Fibroblast of skin of right biceps (primary cell): Measurements from ENCODE around the gene MPHOSPH10.
"Not testable (repeated sequence)": the region's sequence is repeated elsewhere in the genome, so short reads cannot be mapped to it uniquely, and the experiment has no call there.

Experiments
- DNase-seq: peaks from one replicate; pipeline ENCODE4 v3.0.0-alpha.2; 2013

The MPHOSPH10 gene

DNA sequence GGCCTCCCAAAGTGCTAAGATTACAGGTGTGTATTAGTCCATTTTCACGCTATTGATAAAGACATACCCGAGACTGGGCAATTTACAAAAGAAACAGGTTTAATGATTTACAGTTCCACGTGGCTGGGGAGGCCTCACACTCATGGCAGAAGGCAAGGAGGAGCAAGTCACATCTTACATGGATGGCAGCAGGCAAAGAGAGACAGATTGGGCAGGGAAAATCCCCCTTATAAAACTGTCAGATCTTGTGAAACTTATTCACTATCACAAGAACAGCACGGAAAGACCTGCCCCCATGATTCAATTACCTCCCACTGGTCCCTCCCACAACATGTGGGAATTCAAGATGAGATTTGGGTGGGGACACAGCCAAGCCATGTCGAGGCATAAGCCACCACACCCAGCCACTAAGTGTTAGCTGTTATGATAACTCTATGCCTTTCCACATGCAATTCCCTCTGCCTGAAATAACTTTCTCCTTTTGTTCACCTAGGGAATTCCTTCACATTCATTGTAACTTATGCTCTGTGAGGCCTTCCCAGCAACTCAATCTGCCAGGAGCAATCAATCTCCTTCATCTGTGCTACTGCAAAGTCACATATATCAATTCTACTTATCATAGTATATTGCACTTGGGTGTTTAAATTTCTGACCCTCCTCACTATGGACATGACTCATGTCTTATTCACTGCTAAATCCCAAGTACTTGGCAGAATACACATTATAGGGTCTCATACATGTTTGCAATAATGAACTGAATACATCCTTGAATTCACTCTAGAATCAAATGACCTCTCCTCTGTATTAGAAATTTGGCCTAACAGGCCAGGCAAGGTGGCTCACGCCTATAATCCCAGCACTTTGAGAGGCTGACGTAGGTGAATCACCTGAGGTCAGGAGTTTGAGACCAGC lies 7.8 kb upstream of the MPHOSPH10 start:
- peak; percentile 24 for DNase-seq

DNA sequence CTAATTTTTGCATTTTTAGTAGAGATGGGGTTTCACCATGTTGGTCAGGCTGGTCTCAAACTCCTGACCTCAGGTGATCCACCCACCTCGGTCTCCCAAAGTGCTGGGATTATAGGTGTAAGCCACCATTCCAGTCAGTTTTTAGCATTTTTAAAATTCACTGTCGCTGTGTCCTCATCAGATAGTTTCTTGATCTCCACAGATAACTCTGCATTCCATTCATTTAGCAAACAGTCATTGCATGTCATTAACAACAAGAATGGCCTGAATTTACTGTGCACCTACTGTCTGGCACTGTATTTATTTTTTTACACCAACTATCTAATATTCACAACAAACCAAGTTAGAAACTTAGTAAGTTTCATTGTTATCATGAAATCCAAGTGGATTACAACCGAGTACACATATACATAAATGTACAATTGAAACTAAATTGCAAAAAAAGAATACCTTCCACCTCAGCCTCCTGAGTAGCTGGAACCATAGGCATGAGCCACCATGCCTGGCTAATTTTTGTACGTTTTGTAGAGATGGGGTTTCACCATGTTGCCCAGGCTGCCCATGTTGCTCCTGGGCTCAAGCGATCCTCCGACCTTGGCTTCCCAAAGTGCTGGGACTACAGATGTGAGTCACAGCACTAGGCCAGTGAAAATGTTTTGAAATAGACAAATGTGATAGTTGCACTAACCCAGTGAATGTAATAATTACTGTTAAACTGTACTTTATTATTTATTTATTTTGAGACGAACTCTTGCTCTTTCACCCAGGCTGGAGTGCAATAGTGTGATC lies 4.7 kb upstream of the MPHOSPH10 start:
- no peak for DNase-seq

DNA sequence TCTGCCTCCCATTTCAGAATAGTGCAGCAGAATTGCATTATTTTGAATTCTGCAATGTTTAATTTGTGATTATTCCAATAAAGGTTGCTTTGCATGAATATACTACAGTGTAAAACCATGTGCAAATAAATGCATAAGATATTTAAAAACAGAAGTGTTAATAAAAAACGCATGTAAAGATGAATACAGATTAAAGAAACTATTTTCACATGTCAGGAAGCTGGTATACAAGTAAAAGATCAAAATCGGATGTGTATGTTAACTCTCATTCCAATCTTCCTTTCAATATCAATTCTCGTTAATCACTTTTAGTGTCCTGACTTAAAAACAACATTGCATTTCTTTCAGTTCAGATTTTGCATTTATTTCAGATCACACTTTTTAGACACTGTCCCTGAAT lies 3.5 kb upstream of the MPHOSPH10 start:
- DNase-seq: no peak

DNA sequence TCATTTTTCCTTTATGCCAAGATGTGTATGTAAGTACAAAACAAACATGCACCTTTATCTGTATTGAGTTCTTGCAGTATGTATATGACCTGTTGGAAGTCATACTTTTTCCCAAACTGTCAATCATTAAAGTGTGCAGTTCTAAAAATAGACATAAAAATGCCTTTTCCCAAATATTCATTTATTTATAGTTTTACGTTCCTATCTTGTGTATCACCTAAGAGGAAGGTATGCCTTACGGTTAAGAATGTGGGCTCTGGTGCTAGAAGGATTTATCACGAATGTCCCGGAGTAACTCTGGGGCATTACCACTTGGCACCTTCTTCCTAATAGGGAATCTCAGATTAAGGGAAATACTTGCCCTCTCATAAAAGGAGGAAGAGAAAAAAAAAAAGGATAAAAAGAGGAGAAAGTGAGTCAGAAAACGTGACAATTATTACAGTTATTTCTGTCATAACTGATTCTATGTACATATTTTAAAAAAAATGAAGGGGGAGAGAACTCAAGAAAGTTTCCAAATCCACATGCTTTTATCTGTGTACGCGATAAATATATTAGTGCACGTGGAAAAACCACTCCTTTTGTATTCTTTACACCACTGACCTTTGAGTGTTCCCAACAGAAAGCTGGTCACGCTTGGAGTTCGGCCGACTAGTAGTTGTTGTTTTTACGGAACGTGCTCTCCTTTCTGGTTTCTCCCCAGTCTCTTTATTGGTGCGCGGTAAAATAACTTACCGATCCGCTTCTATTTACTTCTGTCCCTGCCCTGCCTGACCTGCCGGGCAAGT lies 1.1 kb upstream of the MPHOSPH10 start:
- DNase-seq: peak; percentile 45

DNA sequence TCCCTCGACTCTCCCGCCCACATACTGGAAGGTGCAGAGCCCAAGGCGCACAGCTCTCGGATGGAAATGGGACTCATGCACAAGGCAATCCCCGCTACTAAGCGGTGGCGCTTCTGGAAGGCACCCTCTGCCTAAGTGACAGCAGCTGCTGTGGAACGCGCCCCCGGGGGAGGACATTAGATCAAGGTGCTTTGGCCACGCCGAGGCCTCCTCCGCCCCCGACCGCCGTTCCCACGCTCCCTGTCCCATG lies 607 bp upstream of the MPHOSPH10 start:
- DNase-seq: no peak

DNA sequence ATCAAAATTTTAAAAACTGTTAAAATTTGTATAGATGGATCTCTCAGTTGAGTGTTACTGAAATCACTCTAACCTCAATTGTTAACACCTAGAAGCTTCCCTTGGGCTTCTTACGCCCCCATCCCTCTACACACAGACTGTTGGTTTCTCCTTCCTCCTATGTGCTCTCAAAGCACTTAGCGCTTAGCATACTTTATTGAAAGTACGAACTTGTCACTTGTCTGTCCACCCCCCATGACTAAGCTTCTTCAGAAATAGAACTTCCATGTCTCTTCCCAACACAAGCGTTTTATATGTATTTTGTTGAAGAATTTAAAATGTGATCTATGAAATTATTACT lies 441 bp downstream of the MPHOSPH10 start:
- peak; percentile 11 for DNase-seq

DNA sequence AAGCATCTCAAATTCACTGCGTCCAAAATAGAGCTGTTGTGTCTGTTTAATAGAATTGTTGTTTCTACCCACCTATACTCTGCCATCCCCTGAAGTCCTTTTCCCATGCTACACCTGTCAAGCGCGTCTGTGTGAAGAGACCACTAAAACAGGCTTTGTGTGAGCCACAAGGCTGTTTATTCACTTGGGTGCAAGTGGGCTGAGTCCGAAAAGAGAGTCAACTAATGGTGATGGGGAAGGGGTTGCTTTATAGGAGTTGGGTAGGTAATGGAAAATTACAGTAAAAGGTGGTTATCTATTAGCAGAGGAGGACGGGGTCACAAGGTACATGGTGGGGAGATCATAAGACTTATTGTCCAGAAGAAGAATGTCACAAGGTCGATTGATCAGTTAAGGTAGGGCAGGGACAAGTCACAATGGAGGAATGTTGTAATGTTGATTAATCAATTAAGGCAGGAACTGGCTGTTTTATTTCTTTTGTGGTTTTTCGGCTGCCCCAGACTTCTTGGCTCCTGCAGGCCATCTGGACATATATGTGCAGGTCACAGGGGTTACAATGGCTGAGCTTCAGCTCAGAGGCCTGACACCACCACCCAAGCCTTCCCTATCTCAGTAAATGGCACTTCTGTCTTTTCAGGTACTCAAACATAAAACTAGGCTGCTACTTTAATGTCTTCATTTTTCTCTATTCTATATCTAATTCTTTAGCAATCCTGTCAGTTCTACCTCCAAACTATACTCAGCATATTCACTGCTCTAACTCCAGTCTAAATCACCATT lies 1.1 kb downstream of the MPHOSPH10 start:
- not testable (repeated sequence) for DNase-seq

DNA sequence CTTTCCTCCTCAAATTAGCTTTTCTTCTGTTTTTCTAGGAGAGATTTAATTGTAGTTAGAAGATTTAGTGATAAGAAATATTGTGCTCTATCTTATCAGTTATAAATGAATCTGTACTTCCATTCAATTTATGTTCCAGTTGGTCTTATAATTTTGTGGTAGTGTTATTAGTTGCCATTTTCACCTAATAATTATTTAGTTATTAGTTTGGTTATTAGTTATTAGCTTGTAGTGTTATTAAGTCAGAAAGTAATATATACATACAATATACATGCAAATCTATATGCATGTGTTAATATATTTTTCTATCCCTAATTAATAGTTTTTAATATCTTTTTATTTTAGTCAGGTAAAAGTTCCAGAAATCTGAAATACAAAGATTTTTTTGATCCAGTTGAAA lies 3.2 kb downstream of the MPHOSPH10 start:
- no peak for DNase-seq

DNA sequence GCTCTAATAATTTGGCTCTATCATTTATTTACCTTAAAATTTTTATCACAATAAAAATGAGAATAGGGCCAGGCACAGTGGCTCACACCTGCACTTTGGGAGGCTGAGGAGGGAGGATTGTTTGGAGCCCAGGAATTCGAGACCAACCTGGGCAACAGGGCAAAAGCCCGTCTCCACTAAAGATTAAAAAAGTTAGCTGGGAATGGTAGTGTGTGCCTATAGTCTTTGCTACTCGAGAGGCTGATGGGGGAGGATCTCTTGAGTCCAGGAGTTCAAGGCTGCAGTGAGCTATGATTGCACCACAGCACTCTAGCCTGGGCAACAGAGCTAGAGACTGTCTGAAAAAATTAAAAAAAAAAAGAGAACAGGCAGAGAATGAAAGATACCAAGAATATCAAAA lies 5.7 kb downstream of the MPHOSPH10 start:
- no peak for DNase-seq

DNA sequence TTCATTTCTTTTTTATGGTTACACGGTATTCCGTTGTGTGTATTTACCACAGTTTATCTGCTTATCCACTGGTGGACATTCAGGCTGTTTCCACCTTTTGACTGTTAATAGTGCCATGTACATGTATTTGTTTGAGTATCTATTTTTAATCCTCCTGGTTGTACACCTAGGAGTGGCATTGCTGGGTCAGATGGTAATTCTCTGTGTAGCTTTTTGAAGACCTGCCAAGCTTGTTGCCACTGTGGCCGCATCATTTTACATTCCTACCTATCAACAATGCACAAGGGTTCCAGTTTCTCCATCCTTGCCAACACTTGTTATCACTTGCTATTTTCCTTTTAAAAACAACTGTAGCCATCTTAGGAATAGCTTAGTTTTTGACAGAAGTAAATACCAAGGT lies 13.3 kb downstream of the MPHOSPH10 start:
- no peak for DNase-seq

DNA sequence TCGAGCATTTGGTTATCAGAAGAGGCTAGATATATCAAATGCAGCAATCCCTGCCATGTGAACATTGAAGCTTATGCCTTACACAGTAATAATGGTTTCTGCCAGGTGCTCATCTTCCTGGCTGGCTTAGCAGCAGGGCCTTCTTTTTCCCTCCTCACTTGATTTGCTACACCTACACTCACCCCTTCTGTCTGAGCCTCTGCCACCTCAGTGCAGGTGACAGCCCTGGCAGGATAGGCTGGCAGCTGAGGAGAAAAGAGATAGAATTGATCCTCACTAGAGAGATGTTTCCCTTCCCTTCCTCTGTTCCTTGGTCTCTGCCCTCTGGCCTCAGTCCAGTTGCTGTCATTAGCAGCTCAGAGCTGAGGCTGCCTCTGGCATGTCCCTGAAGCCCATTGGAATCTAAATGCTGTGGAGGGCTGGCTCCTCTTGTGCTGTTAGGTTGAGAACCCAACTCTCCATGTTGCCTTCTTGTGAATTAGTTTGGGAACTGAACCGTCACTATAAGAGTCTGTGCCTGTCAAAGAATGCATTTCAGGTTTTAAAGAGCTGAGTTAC lies 18.2 kb downstream of the MPHOSPH10 start:
- DNase-seq: no peak

DNA sequence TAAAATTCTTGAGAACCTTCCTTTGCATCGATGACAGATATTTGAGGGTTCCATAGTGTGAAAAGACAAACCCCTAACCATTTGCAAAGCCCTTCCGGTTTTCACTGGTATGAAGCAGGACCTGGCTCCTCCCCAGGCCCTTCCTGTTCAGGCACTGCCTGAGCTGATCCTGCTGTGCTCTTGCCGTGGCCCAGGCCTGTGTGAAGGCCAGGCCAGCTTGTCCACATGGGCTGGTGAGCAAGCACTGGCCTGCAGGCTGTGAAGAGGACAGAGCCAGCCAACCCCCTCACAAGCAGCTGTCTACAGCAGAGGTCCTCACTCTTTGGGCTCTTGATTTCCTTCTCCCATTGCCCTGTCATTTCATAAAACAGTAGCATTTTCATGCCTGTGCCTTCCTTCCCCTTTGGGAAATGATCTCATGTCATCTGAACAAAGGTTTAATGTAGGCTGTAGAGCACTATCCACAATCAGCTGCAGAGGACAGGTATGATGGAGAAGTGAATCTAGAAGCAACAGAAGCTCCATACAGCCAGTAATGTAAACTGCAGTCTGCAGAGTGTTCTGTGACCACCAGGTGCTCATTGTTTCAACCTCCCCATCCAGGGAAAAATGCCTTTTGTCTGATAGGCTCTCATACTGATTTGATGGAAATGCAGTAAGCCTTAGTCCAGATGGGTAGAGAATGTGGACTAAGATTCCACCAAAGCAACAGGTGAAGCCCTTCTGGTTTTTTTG lies 19.8 kb downstream of the MPHOSPH10 start:
- DNase-seq: no peak

DNA sequence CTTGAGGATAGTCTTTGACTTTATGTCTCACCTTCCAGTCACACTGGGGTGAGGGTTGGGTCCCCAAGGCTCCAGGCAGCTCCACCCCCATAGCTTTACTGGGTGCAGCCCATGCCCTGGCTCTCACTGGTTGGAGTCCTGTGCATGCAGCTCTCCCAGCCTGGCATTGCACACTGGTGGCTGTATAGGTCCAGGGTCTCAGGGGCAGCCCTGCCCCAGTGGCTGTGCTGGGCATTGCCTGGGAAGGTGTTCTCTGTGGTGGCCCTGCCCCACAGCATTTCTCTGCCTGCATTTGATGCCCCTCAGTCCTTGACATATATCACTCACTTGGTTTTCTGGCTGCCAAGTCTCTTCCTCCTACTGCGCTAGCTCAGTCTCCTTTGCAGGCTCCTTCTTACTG lies 21.2 kb downstream of the MPHOSPH10 start:
- DNase-seq: no peak

DNA sequence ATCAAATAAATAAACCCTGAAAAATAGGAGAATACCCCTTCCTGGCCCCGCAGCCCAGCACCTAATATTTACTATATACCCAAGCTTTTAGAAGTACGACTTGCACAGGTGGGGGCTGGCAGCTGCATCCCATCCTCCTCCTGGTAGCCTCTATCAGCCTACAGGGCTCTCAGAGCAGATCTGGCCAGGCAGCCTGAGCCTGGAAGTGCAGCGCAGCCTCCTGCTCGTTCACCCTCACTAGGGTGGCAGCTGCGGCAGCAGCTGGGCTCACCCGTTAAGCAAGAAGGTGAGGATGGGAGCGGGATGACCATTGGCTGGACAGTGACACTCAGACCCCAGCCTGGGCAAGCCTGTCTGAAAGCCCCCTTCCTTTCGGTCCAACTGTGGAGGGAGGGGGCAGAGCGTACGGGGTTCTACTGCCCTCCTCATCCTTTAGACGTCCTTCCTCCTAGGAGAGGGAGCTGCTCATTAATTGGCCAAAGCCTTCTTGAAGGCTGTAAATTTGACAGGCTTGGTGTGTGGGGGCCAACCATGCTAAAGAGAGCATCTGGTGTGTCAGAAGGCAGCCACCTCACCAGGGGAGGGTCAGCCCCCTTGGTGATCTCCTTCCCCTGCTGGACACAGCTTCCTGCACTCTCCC lies 23.3 kb downstream of the MPHOSPH10 start:
- DNase-seq: no peak

DNA sequence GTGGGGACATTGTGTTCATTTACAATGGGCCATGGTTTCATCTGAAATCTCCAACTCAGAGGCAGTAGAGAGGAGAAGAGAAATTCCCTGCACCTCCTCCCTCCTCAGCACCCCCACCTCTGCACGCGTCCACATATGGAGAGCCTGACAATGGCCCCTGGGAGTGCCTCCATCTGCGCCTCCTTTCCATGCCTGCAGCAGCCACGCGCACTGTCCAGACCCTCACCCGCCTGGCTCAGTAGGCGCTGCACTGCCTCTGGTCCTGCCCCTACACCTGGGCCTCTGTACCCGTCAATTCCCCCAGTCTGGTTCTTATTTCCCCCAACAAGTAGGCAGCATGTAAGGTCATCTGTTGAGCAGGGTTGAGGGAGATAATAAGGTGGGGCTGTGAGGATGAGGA lies 23.8 kb downstream of the MPHOSPH10 start:
- no peak for DNase-seq

DNA sequence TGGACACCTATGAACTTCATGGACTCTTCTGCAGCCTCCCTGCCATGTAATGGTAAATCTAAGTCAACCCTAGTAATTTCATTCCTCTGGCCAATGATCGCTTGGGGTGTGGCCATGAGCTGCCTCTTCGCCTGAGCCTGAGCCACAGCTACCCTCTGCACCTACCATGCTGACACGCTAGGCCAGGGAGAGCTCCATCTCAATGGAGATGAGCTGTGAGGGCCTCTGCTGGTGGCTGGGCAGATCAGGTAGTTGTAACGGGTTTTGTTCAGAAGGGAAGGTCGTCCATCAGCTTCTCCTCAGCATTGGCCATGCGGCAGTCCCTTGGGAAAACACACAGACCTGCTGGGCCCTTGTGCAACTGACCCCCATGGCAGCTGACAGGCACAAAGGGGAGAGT lies 24.4 kb downstream of the MPHOSPH10 start:
- no peak for DNase-seq

DNA sequence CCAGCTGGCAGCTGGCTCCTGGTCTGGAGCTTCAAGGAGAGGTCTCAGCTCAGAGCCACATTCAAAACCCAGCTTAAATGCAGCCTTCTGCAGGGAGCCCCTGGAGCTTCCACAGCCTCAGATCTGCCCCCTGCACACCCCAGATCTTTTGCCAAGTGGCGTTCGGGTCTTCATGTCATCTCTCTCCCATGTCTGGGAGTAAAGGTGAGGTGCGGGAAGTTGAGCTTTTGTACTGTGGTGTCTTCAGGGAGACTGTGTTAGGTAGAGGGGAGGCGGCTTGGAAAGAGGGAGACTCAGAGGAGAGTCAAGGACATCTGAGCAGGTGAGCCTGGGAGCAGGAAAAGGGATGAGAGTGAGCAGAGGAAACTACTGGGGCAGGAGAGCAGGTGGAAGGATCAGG lies 25.4 kb downstream of the MPHOSPH10 start:
- DNase-seq: no peak

DNA sequence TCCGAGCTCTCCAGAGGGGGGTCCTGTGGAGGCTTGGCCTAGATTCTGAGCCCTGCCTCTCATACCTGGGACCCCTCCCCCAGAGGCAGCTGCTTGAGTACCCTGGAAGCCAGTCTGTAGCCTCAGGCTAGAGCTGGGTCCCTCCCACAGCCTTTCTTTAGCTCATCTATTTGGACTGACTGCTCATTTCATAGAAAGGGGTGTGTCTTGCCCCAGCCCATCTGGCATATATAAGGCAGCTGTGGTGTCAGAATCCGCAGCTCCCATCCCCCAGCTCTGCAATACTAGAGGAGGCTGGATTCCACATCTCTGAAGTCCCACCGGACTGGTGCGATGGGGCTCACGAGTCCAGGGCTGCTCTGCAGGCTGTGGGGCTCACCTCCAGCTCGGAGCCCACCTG lies 26.1 kb downstream of the MPHOSPH10 start:
- peak; percentile 44 for DNase-seq

DNA sequence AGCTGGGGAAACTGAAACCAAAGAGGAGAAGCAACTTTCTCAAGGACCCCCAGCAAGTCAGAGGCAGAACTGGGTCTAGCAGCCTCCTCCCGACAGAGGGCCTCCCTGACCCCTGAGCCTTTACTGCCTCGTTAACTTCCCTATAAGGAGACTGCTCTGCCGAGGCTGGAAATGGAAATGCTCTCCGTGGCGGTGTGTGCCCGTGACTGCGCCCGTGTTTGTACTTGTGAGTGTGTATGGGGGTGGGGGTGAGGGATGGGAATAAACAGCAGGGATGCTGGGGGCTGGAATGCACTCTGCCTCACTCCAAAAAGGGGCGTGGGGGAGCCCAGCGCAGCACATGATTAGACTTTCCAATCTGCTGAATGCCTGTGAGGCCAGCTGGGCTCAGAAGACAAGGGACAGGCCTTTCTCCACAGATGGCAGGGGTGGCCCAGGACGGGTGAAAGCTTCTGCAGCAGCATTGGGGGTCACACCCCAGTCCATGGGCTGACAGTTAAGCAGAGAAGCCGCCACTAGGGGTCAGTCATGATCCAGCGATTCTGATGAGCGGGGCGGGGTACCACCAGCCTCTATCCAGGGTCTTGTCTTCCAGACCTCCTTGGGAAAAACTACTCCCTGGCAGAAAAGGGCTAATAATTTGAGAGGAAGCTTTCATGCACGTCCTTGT lies 26.8 kb downstream of the MPHOSPH10 start:
- peak; percentile 39 for DNase-seq

DNA sequence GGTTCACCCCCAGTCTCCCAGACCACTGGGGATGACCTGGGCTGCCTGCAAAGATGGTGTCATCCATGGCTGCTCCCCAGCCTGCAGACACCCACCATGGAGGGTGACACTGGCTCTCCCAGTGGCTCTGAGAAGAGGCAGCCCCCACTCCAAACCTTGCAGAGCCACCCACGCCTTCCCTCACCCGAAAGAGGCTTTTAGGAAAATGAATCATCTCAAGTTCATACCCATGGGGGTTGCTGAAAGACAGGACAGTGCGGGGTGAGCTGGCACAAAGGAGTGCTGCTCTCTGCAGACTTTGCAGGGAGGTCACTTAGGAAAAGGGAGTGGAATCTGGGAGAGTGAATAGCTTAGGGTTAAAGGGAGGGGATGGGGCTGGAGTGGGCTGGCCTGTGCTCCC lies 36.4 kb downstream of the MPHOSPH10 start:
- DNase-seq: peak; percentile 13

DNA sequence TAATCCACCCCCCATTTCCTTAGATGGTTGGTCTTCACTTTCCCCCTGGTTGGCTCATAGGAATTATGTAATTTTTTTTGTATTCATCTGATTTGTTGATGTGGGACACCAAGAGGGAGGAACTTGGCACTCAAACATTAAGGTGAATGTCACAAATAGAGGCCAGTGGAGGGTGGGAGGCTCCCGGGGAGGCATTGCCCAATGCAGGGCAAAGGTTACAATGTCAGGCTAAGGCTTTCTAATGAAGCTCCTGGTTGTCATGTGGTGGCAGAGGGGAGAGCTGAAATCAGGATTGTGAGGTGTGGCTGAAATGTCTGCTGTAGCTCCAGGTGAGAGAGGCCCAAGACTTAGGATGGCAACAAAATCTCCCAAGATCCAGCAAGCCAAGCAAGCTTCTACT lies 42.7 kb downstream of the MPHOSPH10 start:
- DNase-seq: no peak
